ENCODE measurements around the gene IBA57. TPM values are rescaled to one million over a fixed set of nuclear protein-coding genes. Genes with fewer than 3 reads are reported as not detected.

The IBA57 gene
- total and polyA plus RNA-seq, 2 of the 8 experiments (the other 6 are each of a cell fraction or from before 2014, with no cell fraction given) = 2.6 to 5.9 TPM

DNA sequence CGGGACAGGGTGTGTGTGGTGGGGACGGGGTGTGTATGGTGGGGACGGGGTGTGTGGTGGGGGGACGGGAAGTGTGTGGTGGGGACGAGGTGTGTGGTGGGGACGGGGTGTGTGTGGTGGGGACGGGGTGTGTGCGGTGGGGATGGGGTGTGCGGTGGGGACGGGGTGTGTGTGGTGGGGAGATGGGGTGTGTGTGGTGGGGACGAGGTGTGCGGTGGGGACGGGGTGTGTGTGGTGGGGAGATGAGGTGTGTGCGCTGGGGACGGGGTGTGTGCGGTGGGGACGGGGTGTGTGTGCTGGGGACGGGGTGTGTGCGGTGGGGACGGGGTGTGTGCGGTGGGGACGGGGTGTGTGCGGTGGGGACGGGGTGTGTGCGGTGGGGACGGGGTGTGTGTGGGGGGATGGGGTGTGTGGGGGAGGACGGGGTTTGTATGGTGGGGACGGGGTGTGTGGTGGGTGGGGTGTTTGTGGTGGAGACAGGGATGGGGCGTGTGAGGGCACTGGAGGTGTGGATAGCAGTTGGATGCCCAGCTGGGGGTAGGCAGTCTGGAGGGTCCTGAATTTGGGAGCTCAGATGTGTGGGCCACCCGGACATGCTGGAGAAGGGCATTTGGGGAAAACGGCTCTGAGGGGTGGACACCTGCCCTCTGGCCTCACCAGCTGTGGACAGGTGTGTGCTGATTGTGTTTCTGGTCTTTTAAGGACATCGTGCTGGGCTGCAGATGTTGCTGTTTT, 16.9 kb downstream of the IBA57 start:
- Histone ChIP-seq H3K14ac (ENCODE audit: insufficient read length) (no peak overlapping the region), H3K79me2 (ENCODE audit: control insufficient read depth in 1 of 2, insufficient read depth in 2 of 2, low read length in 2 of 2) (no peaks in the 10 kb centered on the region), H3K4me1 (replicated peaks in 1 of 4; ENCODE audit: control insufficient read depth in 3 of 4, insufficient read depth in 4 of 4, low read length in 3 of 4) (no peaks in the 10 kb centered on the region), H4K20me1 (replicated peaks in 1 of 2; ENCODE audit: control insufficient read depth in 1 of 2, insufficient read depth in 2 of 2, low read length in 2 of 2) (peaks cover 0 to 1% of the 10 kb centered on the region in 2 experiments), H2BK20ac (ENCODE audit: low read length) (no peak overlapping the region), H3K4me2 (ENCODE audit: insufficient read depth in 1 of 2, low read depth in 2 of 2, low read length in 2 of 2) (no peak overlapping the region), H3K23me2 (ENCODE audit: low read depth, low read length) (no peaks in the 10 kb centered on the region), H4K91ac (replicated peaks; ENCODE audit: insufficient read length, low read length) (no peak overlapping the region), H2BK12ac (ENCODE audit: low read depth, low read length) (no peak overlapping the region), H3K27me3 (replicated peaks in 1 of 4; ENCODE audit: control insufficient read depth in 3 of 4, extremely low read depth in 1 of 4, insufficient read depth in 3 of 4, low read length in 3 of 4) (no peaks in the 10 kb centered on the region; a peak in 1 of 7 replicates), H2AFZ (ENCODE audit: low read length) (no peak overlapping the region), H3K27ac (ENCODE audit: low read depth, low read length) (no peak overlapping the region), H3K18ac (ENCODE audit: extremely low read depth, low read length) (no peak overlapping the region), H3K56ac (replicated peaks; ENCODE audit: insufficient read length, low read depth, low read length) (no peak overlapping the region), H2BK15ac (ENCODE audit: low read length) (no peak overlapping the region), H2BK120ac (replicated peaks; ENCODE audit: low read depth, low read length) (no peak overlapping the region), H3K4ac (replicated peaks; ENCODE audit: insufficient read length, low read depth, low read length) (no peak overlapping the region), H2BK5ac (ENCODE audit: low read depth, low read length) (no peak overlapping the region), H3K79me1 (ENCODE audit: low read depth, low read length) (no peaks in the 10 kb centered on the region; the same call in 1 of the 2 replicates), H4K5ac (ENCODE audit: insufficient read length, low read depth, low read length) (no peak overlapping the region), H3K36me3 (ENCODE audit: control insufficient read depth in 2 of 4, insufficient read depth in 4 of 4, low read length in 3 of 4) (no peaks in the 10 kb centered on the region), H3K9me3 (ENCODE audit: insufficient read depth in 2 of 2, low read depth in 1 of 2, low read length in 1 of 2) (no peaks in the 10 kb centered on the region), H3K4me3 (ENCODE audit: extremely low read depth in 1 of 4, insufficient read depth in 2 of 4, low read depth in 3 of 4, low read length in 4 of 4) (no peak overlapping the region), H4K8ac (ENCODE audit: extremely low read depth, insufficient read depth, low read length) (no peak overlapping the region), H2AK5ac (ENCODE audit: low read depth, low read length) (no peak overlapping the region), H3K9ac (replicated peaks in 1 of 4; ENCODE audit: extremely low read depth in 1 of 4, low read depth in 3 of 4, low read length in 3 of 4) (no peak overlapping the region), H3K23ac (ENCODE audit: insufficient read length) (no peak overlapping the region)
- WGBS, 2 experiments (ENCODE audit: extremely low coverage in 1 of 2, insufficient coverage in 1 of 2, insufficient read length in 1 of 2, insufficient replicate concordance in 2 of 2, low coverage in 1 of 2, low lambda C conversion rate in 2 of 2, missing lambda C conversion rate in 1 of 2) = 98 to 100% methylated on average over 4 to 5 of the region's 32 CpGs
- DNase-seq (ENCODE audit: low read depth in 1 of 2, low spot score in 2 of 2) (no peak), FAIRE-seq (no peak)
- ChIA-PET CTCF (ENCODE audit: partially characterized antibody) (interaction anchor here (1.1 to 1.8 kb wide), 3 partner anchors 22 to 183 kb away, joined by 3 to 6 read pairs (median 3); no protein-coding TSS in a partner anchor), POLR2A (ENCODE audit: partially characterized antibody) (interaction anchor here (1.2 to 1.7 kb wide), 2 partner anchors 8 to 18 kb away, joined by 3 to 6 read pairs; partner anchors contain the start of gene IBA57)
- no peak for TF ChIP-seq CBX8 (IDR thresholded peaks at IDR 0.05; ENCODE audit: borderline replicate concordance, low read depth, low read length)
- no peak for TF ChIP-seq CHD1 (IDR thresholded peaks at IDR 0.05; ENCODE audit: low read depth, low read length)
- TF ChIP-seq E2F6 (IDR thresholded peaks at IDR 0.05) = no peak
- no peak for TF ChIP-seq CREB1 (IDR thresholded peaks at IDR 0.05)
- no peak for TF ChIP-seq KDM1A (IDR thresholded peaks at IDR 0.05; ENCODE audit: borderline replicate concordance, low read length)
- TF ChIP-seq CBX5 (IDR thresholded peaks at IDR 0.05; ENCODE audit: low read depth, low read length) = no peak
- no peak for TF ChIP-seq ASH2L (IDR thresholded peaks at IDR 0.05; ENCODE audit: low read length)
